SK-N-MC (cell line): ENCODE results near the gene DHX29.

Experiments used
- EZH2 ChIP-seq: fragments of 200-600 bp; sonication (generic); IDR thresholded peaks from one replicate; pipeline ENCODE4 v1.6.1; 2017; ENCODE audit warnings: antibody characterized with exemption
- FOXP2 ChIP-seq: optimal IDR thresholded peaks from 2 replicates; pipeline ENCODE3; 2011; ENCODE audit warnings: mild to moderate bottlenecking, moderate library complexity; ENCODE audit not compliant: insufficient read depth; ENCODE audit errors: extremely low read length, control extremely low read depth
- POLR2AphosphoS5 ChIP-seq: IDR thresholded peaks from 2 replicates; pipeline ENCODE4 v1.6.1; 2012; ENCODE audit warnings: mild to moderate bottlenecking, low read depth, low read length, borderline replicate concordance

DNA sequence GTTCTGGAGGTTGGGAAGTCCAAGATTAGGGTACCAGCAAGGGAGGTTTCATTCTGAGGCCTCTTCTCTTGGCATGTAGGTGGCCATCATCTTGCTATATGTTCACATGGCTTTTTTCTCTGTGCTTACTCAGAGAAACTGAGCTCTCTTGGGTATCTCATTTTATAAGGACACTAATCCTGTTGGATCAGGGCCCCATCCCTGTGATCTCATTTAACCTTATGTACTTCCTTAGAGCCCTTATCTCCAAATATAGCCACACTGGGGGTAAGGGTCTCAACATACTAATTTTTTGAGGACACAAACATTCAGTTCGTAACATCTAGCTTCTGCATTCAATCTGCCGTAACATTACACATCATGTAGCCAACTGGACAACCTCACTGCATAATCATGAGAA, 6.6 kb downstream of the DHX29 start:
- TF ChIP-seq FOXP2 (no peak), POLR2AphosphoS5 (no peak), EZH2 (no peak)
